NCI-H2196 treated with DMSO at 0.1 percent for 48 hours (cell line): ENCODE results near the gene EPG5.
A peak's percentile ranks its signal among the peaks of the same experiment; 100 is the strongest.
"Not testable (repeated sequence)": the region's sequence is repeated elsewhere in the genome, so short reads cannot be mapped to it uniquely, and the experiment has no call there.

Experiments
- DNase-seq: peaks from one replicate; lab custom pipeline; 2025; ENCODE audit not compliant: unreplicated experiment; lab: John Stamatoyannopoulos, UW

Gene EPG5, protein sequence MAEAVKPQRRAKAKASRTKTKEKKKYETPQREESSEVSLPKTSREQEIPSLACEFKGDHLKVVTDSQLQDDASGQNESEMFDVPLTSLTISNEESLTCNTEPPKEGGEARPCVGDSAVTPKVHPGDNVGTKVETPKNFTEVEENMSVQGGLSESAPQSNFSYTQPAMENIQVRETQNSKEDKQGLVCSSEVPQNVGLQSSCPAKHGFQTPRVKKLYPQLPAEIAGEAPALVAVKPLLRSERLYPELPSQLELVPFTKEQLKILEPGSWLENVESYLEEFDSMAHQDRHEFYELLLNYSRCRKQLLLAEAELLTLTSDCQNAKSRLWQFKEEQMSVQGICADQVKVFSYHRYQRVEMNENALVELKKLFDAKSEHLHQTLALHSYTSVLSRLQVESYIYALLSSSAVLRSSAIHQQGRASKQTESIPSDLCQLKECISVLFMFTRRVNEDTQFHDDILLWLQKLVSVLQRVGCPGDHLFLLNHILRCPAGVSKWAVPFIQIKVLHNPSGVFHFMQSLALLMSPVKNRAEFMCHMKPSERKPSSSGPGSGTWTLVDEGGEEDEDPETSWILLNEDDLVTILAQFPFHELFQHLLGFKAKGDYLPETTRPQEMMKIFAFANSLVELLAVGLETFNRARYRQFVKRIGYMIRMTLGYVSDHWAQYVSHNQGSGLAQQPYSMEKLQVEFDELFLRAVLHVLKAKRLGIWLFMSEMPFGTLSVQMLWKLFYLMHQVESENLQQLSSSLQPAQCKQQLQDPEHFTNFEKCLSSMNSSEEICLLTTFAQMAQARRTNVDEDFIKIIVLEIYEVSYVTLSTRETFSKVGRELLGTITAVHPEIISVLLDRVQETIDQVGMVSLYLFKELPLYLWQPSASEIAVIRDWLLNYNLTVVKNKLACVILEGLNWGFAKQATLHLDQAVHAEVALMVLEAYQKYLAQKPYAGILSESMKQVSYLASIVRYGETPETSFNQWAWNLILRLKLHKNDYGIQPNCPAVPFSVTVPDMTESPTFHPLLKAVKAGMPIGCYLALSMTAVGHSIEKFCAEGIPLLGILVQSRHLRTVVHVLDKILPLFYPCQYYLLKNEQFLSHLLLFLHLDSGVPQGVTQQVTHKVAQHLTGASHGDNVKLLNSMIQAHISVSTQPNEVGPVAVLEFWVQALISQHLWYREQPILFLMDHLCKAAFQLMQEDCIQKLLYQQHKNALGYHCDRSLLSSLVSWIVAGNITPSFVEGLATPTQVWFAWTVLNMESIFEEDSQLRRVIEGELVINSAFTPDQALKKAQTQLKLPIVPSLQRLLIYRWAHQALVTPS (N-terminal part only)

GRCh38 chr18:45967007-45967706 lies at the start of gene EPG5:
Gene EPG5 (minus strand): TSS chr18:45967329. CDS start chr18:45967239, 90 bp downstream.
- peak; percentile 94 for DNase-seq

- no peak for DNase-seq
These were observed 46.5 kb upstream of the EPG5 start for GRCh38 chr18:46013484-46014189.

DNA sequence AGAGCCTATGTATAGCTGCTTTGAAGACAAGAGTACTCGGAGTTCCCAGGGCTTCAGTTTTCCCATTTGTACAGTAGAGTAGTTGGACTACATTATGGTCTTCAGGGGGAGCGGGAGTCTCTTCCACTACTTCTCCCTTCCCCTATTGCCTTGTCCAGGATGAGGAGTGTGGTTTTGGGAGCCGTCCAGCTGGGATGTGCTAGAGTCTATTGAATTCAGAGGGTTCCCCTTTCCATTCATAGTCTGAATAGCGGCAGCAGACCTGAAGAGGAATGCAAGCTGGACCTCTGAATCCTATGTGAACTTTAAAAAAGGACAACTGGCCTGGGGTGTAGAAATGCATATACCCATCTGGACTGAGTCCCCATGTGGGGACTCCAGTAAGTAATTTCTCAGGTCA lies 43.5 kb upstream of the EPG5 start:
- no peak for DNase-seq

DNA sequence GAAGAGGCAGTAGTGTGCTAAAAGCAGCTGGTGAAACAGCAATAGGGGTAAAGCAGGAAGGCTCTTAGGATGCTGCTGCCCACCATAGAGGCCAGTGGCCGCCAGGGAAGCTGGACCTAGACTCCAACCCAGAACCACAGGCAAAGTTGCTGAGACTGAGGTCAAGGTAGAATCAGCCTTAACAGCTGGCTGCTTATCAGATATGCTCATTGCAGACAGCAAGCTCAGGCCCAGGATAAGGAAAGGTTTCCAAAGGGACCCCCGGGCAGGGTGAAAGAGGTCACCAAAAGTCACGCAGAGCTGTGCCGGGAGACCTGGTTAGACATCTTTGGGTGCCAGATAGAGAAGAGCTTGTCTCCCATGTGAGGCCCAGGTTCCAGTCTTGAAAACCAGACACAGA lies 42.9 kb upstream of the EPG5 start:
- DNase-seq, result no peak

GRCh38 chr18:46009125-46009840 lies 42.2 kb upstream of the EPG5 start:
- no peak for DNase-seq

DNA sequence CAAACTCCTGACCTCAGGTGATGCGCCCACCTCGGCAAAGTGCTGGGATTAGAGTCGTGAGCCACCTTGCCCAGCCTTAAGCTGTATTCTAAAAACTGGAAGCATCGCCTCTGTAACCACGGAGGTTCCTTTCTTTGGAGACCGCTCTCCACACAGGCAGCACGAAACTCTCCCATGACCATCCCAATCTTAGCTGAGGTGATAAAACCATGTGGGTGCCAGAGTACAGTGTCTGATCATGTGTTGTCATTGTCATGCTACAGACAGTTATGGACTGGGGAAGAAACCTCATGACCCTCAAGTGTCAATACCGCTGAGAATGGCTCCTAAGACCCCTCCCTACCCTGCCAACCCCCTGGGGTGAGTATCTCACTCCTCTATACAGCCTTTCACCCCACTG lies 41.4 kb upstream of the EPG5 start:
- no peak for DNase-seq

GRCh38 chr18:46007165-46007564 lies 40.0 kb upstream of the EPG5 start:
- no peak for DNase-seq

DNA sequence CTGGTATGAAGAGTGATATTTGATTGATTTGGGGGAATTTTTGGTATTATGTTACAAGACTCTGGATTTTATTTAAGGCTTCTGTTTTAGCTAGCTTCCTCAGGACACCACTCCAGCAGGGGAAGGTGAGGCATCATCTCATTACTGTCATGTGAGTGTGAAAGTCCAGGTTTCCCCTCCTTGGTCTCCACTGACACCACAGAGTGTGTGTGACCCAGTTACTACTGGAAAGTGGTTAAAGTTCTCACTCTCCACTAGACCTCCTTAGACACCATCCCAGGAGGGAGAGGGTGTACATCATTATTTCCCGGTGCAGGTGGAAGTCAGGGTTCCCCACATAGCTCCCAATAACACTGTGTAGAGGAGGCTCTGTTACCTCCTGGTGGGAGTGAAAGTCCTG lies 35.8 kb upstream of the EPG5 start:
- DNase-seq, result no peak

GRCh38 chr18:46001892-46002291 lies 34.8 kb upstream of the EPG5 start:
- DNase-seq, result no peak

DNA sequence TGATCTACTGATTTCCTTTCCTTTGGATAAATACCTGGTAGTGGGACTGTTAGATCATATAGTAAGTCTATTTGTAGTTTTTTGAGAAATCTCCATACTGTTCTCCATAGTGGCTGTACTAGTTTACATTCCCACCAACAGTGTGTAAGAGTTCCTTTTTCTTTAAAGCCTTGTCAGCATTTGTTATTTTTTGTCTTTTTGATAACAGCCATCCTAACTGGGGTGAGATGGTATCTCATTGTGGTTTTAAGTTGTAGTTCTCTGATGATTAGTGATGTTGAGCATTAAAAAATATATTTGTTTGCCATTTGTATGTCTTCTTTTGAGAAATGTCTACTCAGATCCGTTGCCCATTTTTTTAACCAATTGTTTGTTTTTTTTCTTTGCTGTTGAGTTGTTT lies 33.9 kb upstream of the EPG5 start:
- DNase-seq, result no peak

- no peak for DNase-seq
These were observed 32.4 kb upstream of the EPG5 start for GRCh38 chr18:45999536-45999935.

- DNase-seq, result no peak
These were observed 31.1 kb upstream of the EPG5 start for GRCh38 chr18:45998244-45998643.

DNA sequence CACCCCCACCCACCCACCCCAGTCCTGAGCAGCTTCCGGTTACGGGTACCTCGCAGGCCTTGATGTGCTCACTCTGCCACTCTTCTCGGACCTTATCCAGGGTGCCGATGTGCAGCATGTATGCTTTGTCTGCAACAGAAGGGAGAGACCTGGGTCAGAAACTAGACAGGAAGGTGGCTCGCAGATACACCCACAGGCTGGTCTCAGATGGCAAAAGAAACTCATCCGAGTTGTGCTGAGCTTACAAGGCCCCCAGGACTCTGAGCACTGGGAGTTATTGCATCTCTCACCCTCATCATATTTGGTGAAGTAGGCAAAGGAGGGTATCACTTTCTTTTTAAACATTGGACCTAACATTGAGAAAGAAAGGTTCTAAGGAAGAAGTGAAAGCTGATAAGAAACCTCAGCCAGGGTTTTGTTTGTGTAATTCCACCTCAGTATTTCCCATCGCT lies 30.6 kb upstream of the EPG5 start:
- no peak for DNase-seq

DNA sequence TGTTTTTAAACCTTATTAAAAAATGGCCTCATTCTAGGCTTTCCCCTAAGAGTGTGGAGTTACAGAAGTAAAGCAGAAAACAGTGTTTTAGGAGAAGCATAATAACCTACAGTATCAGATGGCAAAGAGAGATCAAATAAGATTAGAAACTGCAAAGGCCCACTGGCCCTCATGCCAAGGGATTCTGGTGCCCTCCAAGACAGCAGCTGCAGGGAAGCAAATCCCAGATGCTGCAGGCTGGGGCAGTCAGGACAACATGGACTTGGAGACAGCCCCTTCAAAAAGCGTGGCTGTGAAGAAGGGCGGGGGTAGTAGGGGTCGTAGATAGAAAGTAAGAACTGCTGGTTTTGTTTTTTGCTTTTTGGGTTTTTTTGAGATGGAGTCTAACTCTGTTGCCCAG lies 28.3 kb upstream of the EPG5 start:
- DNase-seq, result no peak

DNA sequence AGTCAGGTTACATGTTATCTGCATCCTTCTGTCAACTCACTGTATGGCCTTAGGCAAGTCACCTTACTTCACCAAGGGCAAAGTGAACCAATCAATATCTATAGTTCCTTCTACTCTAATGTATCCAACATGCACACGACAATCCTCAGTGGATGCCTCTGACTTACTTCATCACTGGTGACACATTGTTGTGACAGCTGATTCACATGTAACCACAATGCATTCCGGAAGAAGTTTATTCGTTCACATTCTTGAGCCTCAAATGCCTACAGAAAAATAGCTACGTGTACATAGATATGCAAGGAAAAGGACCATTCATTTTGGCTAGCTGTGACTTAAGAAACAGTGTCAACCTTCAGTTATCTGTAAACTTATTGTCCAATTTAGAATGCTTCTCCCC lies 26.3 kb upstream of the EPG5 start:
- DNase-seq, result no peak

GRCh38 chr18:45992527-45992926 lies 25.4 kb upstream of the EPG5 start:
- DNase-seq, result not testable (repeated sequence)

DNA sequence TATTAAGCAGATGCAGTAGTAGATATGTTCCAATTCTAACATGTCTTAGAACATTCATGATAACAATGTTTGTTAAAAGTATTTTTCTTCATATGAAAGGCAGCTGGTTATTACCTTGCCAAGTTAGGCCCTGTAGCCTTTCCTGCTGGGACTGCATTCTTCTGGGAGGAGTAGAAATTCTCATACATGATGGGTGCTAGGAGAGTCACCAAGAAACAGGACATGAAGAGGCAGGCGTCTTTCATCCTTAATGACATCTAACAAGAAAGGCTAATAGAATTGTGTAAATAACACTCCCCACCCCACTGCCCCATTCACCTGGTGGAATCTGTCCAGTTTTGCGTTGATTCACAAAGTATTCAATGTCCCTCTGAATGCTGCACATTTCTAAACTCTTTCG lies 24.7 kb upstream of the EPG5 start:
- DNase-seq, result no peak

DNA sequence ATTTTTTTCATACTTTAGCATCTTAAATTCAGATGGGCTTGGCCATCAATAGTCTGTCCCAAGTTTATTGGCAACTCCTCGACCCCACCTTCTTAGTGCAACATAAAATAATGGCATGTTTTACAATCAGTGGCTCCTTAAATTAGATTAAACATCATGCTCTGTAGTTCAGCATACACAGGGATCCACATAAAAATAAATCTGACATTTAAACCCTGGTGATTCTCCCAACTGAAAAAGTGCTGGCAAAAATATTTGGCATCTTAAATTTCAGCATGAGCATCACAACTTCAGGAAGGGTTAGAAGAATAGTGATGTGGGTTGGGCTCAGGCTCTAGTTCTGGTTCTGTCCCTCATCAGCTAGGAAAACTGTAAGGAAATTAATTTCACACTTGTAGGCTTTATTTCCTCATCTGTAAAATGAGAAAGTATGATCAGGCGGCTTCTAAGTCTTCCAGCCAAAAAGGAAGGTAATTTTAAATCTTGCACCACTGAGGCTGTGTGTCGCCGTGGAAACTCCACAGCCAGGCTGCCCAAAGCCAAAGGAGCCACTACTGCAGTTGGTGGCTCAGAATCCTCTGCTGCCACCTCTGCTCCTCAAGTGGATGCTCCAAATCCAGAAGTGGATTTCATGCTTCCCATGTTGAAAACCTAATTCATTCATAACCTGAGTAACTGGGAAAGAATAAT lies 17.6 kb upstream of the EPG5 start:
- DNase-seq, result no peak

GRCh38 chr18:45981821-45982220 lies 14.7 kb upstream of the EPG5 start:
- DNase-seq, result no peak
